T-helper 1 cell treated with Interleukin-12 subunit alpha and Interleukin-12 subunit beta and Interleukin-4 antibody, amounts not matched to agents 30 μg/mL and 1 μg/mL, for 36 hours (primary cell): ENCODE measurements around the gene MYH3.
"Not testable (repeated sequence)": the region's sequence is repeated elsewhere in the genome, so short reads cannot be mapped to it uniquely, and the experiment has no call there.

Source experiments
- H3K27ac Mint-ChIP-seq: one replicate; pipeline ENCODE4 v1.8.0; 2021; ENCODE audit warnings: mild to moderate bottlenecking, mixed read lengths
- H3K27me3 Mint-ChIP-seq: one replicate; pipeline ENCODE4 v1.8.0; 2021; ENCODE audit warnings: low read depth, mixed read lengths
- H3K36me3 Mint-ChIP-seq: one replicate; pipeline ENCODE4 v1.8.0; 2021; ENCODE audit warnings: low read depth, mixed read lengths
- H3K4me1 Mint-ChIP-seq: one replicate; pipeline ENCODE4 v1.8.0; 2021; ENCODE audit warnings: low read depth, mixed read lengths
- H3K4me3 Mint-ChIP-seq: one replicate; pipeline ENCODE4 v1.8.0; 2021; ENCODE audit warnings: mild to moderate bottlenecking, moderate library complexity, mixed read lengths
- H3K9me3 Mint-ChIP-seq: one replicate; pipeline ENCODE4 v1.8.0; 2021; ENCODE audit warnings: mixed read lengths

Gene MYH3

GRCh38 chr17:10657148-10657547 lies at the start of gene MYH3:
Gene MYH3, minus strand, starts transcription at chr17:10657309. Its CDS starts 2,245 bp downstream, at chr17:10655064.
- Mint-ChIP-seq H3K4me1 (peaks cover 10% of the 10 kb centered on the region), H3K36me3 (peaks cover 3% of the 10 kb centered on the region), H3K9me3 (no peaks in the 10 kb centered on the region), H3K27ac (no peak within 1 kb of the TSS), H3K4me3 (no peak within 1 kb of the TSS), H3K27me3 (no peaks in the 10 kb centered on the region)

- Mint-ChIP-seq H3K27ac (no peak overlapping the region), H3K27me3 (no peaks in the 10 kb centered on the region), H3K36me3 (peaks cover 36% of the 10 kb centered on the region), H3K4me3 (no peak overlapping the region), H3K9me3 (no peaks in the 10 kb centered on the region), H3K4me1 (peaks cover 34% of the 10 kb centered on the region)
These were observed 48.6 kb upstream of the MYH3 start for GRCh38 chr17:10705727-10706126.

- peaks cover 45% of the 10 kb centered on the region for H3K4me1 Mint-ChIP-seq
- H3K9me3 Mint-ChIP-seq: no peaks in the 10 kb centered on the region
- H3K27me3 Mint-ChIP-seq: no peaks in the 10 kb centered on the region
- no peak overlapping the region for H3K4me3 Mint-ChIP-seq
- H3K36me3 Mint-ChIP-seq: peaks cover 18% of the 10 kb centered on the region
- peak overlapping the region; percentile 29 for H3K27ac Mint-ChIP-seq
These were observed 45.5 kb upstream of the MYH3 start for GRCh38 chr17:10702574-10702973.

- H3K9me3 Mint-ChIP-seq: no peaks in the 10 kb centered on the region
- H3K27me3 Mint-ChIP-seq: no peaks in the 10 kb centered on the region
- peaks cover 46% of the 10 kb centered on the region for H3K4me1 Mint-ChIP-seq
- peak overlapping the region; percentile 62 for H3K4me3 Mint-ChIP-seq
- H3K27ac Mint-ChIP-seq: peak overlapping the region; percentile 83
- H3K36me3 Mint-ChIP-seq: peaks cover 15% of the 10 kb centered on the region
These were observed 42.7 kb upstream of the MYH3 start for GRCh38 chr17:10699856-10700255.

GRCh38 chr17:10698096-10698818 lies 41.1 kb upstream of the MYH3 start:
- Mint-ChIP-seq H3K27me3 (no peaks in the 10 kb centered on the region), H3K4me1 (peaks cover 50% of the 10 kb centered on the region), H3K9me3 (no peaks in the 10 kb centered on the region), H3K27ac (peak overlapping the region; percentile 95), H3K36me3 (peaks cover 20% of the 10 kb centered on the region), H3K4me3 (peak overlapping the region; percentile 95)

GRCh38 chr17:10697092-10698081 lies 40.3 kb upstream of the MYH3 start, which contains the start of the genes ADPRM and SCO1:
Gene ADPRM, plus strand, starts transcription at chr17:10697594. Its CDS starts 7,333 bp downstream, at chr17:10704927.
Gene SCO1, minus strand, starts transcription at chr17:10697533. Its CDS starts 26 bp downstream, at chr17:10697507.
- peak within 1 kb of the TSS; percentile 95 for H3K27ac Mint-ChIP-seq
- H3K4me1 Mint-ChIP-seq: peaks cover 48% of the 10 kb centered on the region
- no peaks in the 10 kb centered on the region for H3K9me3 Mint-ChIP-seq
- peaks cover 25% of the 10 kb centered on the region for H3K36me3 Mint-ChIP-seq
- H3K4me3 Mint-ChIP-seq: peak within 1 kb of the TSS; percentile 95
- H3K27me3 Mint-ChIP-seq: no peaks in the 10 kb centered on the region

- H3K4me1 Mint-ChIP-seq: peaks cover 43% of the 10 kb centered on the region
- H3K36me3 Mint-ChIP-seq: peaks cover 32% of the 10 kb centered on the region
- peak overlapping the region; percentile 36 for H3K27ac Mint-ChIP-seq
These were observed 38.8 kb upstream of the MYH3 start for GRCh38 chr17:10695875-10696407.

GRCh38 chr17:10687499-10687898 lies 30.4 kb upstream of the MYH3 start:
- Mint-ChIP-seq H3K4me3 (no peak overlapping the region), H3K36me3 (peaks cover 49% of the 10 kb centered on the region), H3K4me1 (peaks cover 16% of the 10 kb centered on the region), H3K27ac (no peak overlapping the region), H3K27me3 (no peaks in the 10 kb centered on the region), H3K9me3 (no peaks in the 10 kb centered on the region)

More at GRCh38 chr17:10695875-10696407, 38.8 kb upstream of the MYH3 start:
- peak overlapping the region; percentile 95 for H3K4me3 Mint-ChIP-seq
- not testable (repeated sequence) for H3K27me3 Mint-ChIP-seq, H3K9me3 Mint-ChIP-seq

- Mint-ChIP-seq H3K4me3 (no peak overlapping the region), H3K9me3 (no peaks in the 10 kb centered on the region), H3K27ac (no peak overlapping the region), H3K4me1 (peaks cover 2% of the 10 kb centered on the region), H3K36me3 (peaks cover 40% of the 10 kb centered on the region), H3K27me3 (no peaks in the 10 kb centered on the region)
These were observed 26.7 kb upstream of the MYH3 start for GRCh38 chr17:10683853-10684252.

- Mint-ChIP-seq H3K9me3 (no peaks in the 10 kb centered on the region), H3K4me3 (no peak overlapping the region), H3K27me3 (no peaks in the 10 kb centered on the region), H3K27ac (no peak overlapping the region), H3K4me1 (no peaks in the 10 kb centered on the region), H3K36me3 (peaks cover 45% of the 10 kb centered on the region)
These were observed 24.8 kb upstream of the MYH3 start for GRCh38 chr17:10681866-10682446.

GRCh38 chr17:10674704-10675103 lies 17.6 kb upstream of the MYH3 start:
- peaks cover 12% of the 10 kb centered on the region for H3K36me3 Mint-ChIP-seq
- no peak overlapping the region for H3K27ac Mint-ChIP-seq

GRCh38 chr17:10673312-10673711 lies 16.2 kb upstream of the MYH3 start:
- Mint-ChIP-seq H3K36me3 (peaks cover 5% of the 10 kb centered on the region), H3K9me3 (no peaks in the 10 kb centered on the region), H3K27ac (no peak overlapping the region), H3K4me1 (no peaks in the 10 kb centered on the region), H3K27me3 (no peaks in the 10 kb centered on the region), H3K4me3 (no peak overlapping the region)

More at GRCh38 chr17:10674704-10675103, 17.6 kb upstream of the MYH3 start:
- Mint-ChIP-seq H3K9me3 (no peaks in the 10 kb centered on the region), H3K27me3 (no peaks in the 10 kb centered on the region), H3K4me1 (no peaks in the 10 kb centered on the region), H3K4me3 (no peak overlapping the region)

GRCh38 chr17:10668775-10669174 lies 11.7 kb upstream of the MYH3 start:
- Mint-ChIP-seq H3K4me3 (no peak overlapping the region), H3K27ac (no peak overlapping the region), H3K4me1 (no peaks in the 10 kb centered on the region), H3K27me3 (no peaks in the 10 kb centered on the region), H3K9me3 (no peaks in the 10 kb centered on the region), H3K36me3 (no peaks in the 10 kb centered on the region)

- no peaks in the 10 kb centered on the region for H3K4me1 Mint-ChIP-seq
- no peak overlapping the region for H3K27ac Mint-ChIP-seq
- no peaks in the 10 kb centered on the region for H3K36me3 Mint-ChIP-seq
- H3K4me3 Mint-ChIP-seq: no peak overlapping the region
- H3K27me3 Mint-ChIP-seq: no peaks in the 10 kb centered on the region
- no peaks in the 10 kb centered on the region for H3K9me3 Mint-ChIP-seq
These were observed 9.8 kb upstream of the MYH3 start for GRCh38 chr17:10666906-10667305.
